Measurements from ENCODE around the gene DMRTB1.
A peak's percentile ranks its signal among the peaks of the same experiment; 100 is the strongest.
"Not testable (repeated sequence)": the region's sequence is repeated elsewhere in the genome, so short reads cannot be mapped to it uniquely, and the experiment has no call there.

The DMRTB1 gene

GRCh38 chr1:53459321-53460175 is at the start of gene DMRTB1:
TSS of gene DMRTB1 (plus strand) at chr1:53459399. CDS start at chr1:53459454, 55 bp downstream.
- DNase-seq (ENCODE audit: low read depth), result no peak

- no peak for DNase-seq (ENCODE audit: low read depth)
Measured at GRCh38 chr1:53409695-53410094, 49.5 kb upstream of the DMRTB1 start.

- no peak for DNase-seq (ENCODE audit: low read depth)
Measured at GRCh38 chr1:53410100-53410541, 49.1 kb upstream of the DMRTB1 start.

- DNase-seq (ENCODE audit: low read depth), result no peak
Measured at GRCh38 chr1:53410701-53411100, 48.5 kb upstream of the DMRTB1 start.

GRCh38 chr1:53411541-53412152 is 47.6 kb upstream of the DMRTB1 start:
- no peak for DNase-seq (ENCODE audit: low read depth)

GRCh38 chr1:53412285-53413174 is 46.7 kb upstream of the DMRTB1 start:
- no peak for DNase-seq (ENCODE audit: low read depth)

- peak; percentile 75 for DNase-seq (ENCODE audit: low read depth)
Measured at GRCh38 chr1:53413175-53414001, 45.8 kb upstream of the DMRTB1 start.

GRCh38 chr1:53414632-53415031 is 44.6 kb upstream of the DMRTB1 start:
- no peak for DNase-seq (ENCODE audit: low read depth)

GRCh38 chr1:53415432-53415831 is 43.8 kb upstream of the DMRTB1 start:
- DNase-seq (ENCODE audit: low read depth), result no peak

GRCh38 chr1:53416269-53416813 is 42.9 kb upstream of the DMRTB1 start:
- no peak for DNase-seq (ENCODE audit: low read depth)

GRCh38 chr1:53417074-53417511 is 42.1 kb upstream of the DMRTB1 start:
- DNase-seq (ENCODE audit: low read depth), result no peak

- no peak for DNase-seq (ENCODE audit: low read depth)
Measured at GRCh38 chr1:53419034-53419433, 40.2 kb upstream of the DMRTB1 start.

GRCh38 chr1:53420341-53420740 is 38.9 kb upstream of the DMRTB1 start:
- no peak for DNase-seq (ENCODE audit: low read depth)

- DNase-seq (ENCODE audit: low read depth), result no peak
Measured at GRCh38 chr1:53421208-53421607, 38.0 kb upstream of the DMRTB1 start.

- DNase-seq (ENCODE audit: low read depth), result no peak
Measured at GRCh38 chr1:53430261-53430660, 28.9 kb upstream of the DMRTB1 start.

- DNase-seq (ENCODE audit: low read depth), result no peak
Measured at GRCh38 chr1:53430779-53431178, 28.4 kb upstream of the DMRTB1 start.

- no peak for DNase-seq (ENCODE audit: low read depth)
Measured at GRCh38 chr1:53431244-53431643, 28.0 kb upstream of the DMRTB1 start.

GRCh38 chr1:53431805-53432565 is 27.2 kb upstream of the DMRTB1 start:
- DNase-seq (ENCODE audit: low read depth), result no peak

- no peak for DNase-seq (ENCODE audit: low read depth)
Measured at GRCh38 chr1:53432611-53433010, 26.6 kb upstream of the DMRTB1 start.

- DNase-seq (ENCODE audit: low read depth), result not testable (repeated sequence)
Measured at GRCh38 chr1:53434405-53435007, 24.7 kb upstream of the DMRTB1 start.
